ENCODE results near the gene HSD17B2.

Gene HSD17B2

DNA sequence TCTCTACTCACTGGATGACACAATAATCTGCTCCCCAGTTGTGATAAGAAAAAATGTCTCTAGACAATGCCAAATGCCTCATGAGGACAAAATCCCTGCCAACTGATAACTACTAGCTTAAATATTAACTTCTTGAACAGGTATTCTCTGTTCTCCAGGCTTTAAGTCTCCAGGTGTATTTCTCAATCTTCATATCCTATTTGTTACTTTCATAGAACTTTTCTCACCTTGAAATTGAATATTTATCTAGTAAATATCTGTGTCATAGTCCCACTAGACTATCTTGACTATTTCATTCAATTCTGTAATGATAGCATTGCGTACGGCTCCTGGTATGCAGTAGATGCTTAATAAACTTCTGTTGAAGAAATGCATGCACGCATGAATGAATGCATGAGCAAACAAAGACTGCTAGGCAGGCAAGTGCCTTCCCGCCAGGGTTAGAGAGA is 15.9 kb downstream of the HSD17B2 start:
- TF ChIP-seq, protein P1, sequence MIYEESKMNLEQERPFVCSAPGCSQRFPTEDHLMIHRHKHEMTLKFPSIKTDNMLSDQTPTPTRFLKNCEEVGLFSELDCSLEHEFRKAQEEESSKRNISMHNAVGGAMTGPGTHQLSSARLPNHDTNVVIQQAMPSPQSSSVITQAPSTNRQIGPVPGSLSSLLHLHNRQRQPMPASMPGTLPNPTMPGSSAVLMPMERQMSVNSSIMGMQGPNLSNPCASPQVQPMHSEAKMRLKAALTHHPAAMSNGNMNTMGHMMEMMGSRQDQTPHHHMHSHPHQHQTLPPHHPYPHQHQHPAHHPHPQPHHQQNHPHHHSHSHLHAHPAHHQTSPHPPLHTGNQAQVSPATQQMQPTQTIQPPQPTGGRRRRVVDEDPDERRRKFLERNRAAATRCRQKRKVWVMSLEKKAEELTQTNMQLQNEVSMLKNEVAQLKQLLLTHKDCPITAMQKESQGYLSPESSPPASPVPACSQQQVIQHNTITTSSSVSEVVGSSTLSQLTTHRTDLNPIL (CRISPR knock-in tag; IDR thresholded peaks at IDR 0.05; ENCODE audit: low read depth) = no peak
- TF ChIP-seq GLIS3 (CRISPR knock-in tag; IDR thresholded peaks at IDR 0.05) (no peak), BACH2 (CRISPR knock-in tag; IDR thresholded peaks at IDR 0.05; ENCODE audit: borderline replicate concordance) (no peak), PPARA (CRISPR knock-in tag; IDR thresholded peaks at IDR 0.05; ENCODE audit: borderline replicate concordance) (no peak), ZNF8 (CRISPR knock-in tag; IDR thresholded peaks at IDR 0.05) (no peak), ISL1 (CRISPR knock-in tag; IDR thresholded peaks at IDR 0.05) (no peak), ZFP3 (CRISPR knock-in tag; IDR thresholded peaks at IDR 0.05) (no peak), RARB (CRISPR knock-in tag; IDR thresholded peaks at IDR 0.05) (no peak), ZNF70 (CRISPR knock-in tag; IDR thresholded peaks at IDR 0.05) (no peak), ZNF565 (CRISPR knock-in tag; conservative IDR thresholded peaks at IDR 0.05; ENCODE audit: low read depth) (no peak), ARNTL (CRISPR knock-in tag; IDR thresholded peaks at IDR 0.05; ENCODE audit: borderline replicate concordance, low read depth) (no peak), OSR1 (CRISPR knock-in tag; IDR thresholded peaks at IDR 0.05) (no peak), CSDC2 (CRISPR knock-in tag; IDR thresholded peaks at IDR 0.05) (no peak), TSHZ2 (CRISPR knock-in tag; IDR thresholded peaks at IDR 0.05) (no peak), TCF4 (CRISPR knock-in tag; IDR thresholded peaks at IDR 0.05; ENCODE audit: borderline replicate concordance) (no peak)
- TF ChIP-seq, protein P2, sequence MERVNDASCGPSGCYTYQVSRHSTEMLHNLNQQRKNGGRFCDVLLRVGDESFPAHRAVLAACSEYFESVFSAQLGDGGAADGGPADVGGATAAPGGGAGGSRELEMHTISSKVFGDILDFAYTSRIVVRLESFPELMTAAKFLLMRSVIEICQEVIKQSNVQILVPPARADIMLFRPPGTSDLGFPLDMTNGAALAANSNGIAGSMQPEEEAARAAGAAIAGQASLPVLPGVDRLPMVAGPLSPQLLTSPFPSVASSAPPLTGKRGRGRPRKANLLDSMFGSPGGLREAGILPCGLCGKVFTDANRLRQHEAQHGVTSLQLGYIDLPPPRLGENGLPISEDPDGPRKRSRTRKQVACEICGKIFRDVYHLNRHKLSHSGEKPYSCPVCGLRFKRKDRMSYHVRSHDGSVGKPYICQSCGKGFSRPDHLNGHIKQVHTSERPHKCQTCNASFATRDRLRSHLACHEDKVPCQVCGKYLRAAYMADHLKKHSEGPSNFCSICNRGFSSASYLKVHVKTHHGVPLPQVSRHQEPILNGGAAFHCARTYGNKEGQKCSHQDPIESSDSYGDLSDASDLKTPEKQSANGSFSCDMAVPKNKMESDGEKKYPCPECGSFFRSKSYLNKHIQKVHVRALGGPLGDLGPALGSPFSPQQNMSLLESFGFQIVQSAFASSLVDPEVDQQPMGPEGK (CRISPR knock-in tag; IDR thresholded peaks at IDR 0.05; ENCODE audit: borderline replicate concordance) = no peak
- no peak for ATAC-seq

DNA sequence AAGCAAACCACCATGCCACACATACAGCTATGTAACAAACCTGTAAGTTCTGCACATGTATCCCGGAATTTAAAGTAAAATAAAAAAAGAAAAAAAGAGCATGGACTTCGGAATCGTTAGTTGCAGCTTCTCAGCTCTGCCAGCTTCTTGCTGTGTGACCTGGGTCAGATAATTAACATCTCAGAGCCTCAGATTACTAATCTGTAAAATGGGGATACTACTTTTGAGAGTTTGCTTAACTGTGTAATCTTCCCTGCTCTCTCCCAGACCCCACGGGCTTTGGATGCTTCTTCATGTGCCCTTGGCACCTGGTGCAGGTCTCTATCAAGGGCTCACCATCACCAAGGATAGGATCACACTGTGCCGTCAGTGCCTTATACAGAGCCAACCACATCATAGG is 16.6 kb downstream of the HSD17B2 start:
- no peak for ATAC-seq
- TF ChIP-seq, protein P3, sequence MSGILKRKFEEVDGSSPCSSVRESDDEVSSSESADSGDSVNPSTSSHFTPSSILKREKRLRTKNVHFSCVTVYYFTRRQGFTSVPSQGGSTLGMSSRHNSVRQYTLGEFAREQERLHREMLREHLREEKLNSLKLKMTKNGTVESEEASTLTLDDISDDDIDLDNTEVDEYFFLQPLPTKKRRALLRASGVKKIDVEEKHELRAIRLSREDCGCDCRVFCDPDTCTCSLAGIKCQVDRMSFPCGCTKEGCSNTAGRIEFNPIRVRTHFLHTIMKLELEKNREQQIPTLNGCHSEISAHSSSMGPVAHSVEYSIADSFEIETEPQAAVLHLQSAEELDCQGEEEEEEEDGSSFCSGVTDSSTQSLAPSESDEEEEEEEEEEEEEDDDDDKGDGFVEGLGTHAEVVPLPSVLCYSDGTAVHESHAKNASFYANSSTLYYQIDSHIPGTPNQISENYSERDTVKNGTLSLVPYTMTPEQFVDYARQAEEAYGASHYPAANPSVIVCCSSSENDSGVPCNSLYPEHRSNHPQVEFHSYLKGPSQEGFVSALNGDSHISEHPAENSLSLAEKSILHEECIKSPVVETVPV (CRISPR knock-in tag; IDR thresholded peaks at IDR 0.05) = no peak
- no peak for TF ChIP-seq SNAI2 (CRISPR knock-in tag; IDR thresholded peaks at IDR 0.05)
- no peak for TF ChIP-seq ZC3H10 (CRISPR knock-in tag; IDR thresholded peaks at IDR 0.05)
- TF ChIP-seq BACH2 (CRISPR knock-in tag; IDR thresholded peaks at IDR 0.05; ENCODE audit: borderline replicate concordance) = no peak
- TF ChIP-seq, protein P2 (CRISPR knock-in tag; IDR thresholded peaks at IDR 0.05; ENCODE audit: borderline replicate concordance) = no peak
- TF ChIP-seq OSR1 (CRISPR knock-in tag; IDR thresholded peaks at IDR 0.05) = no peak
- no peak for TF ChIP-seq ESRRG (CRISPR knock-in tag; IDR thresholded peaks at IDR 0.05)
- no peak for TF ChIP-seq POU6F1 (CRISPR knock-in tag; IDR thresholded peaks at IDR 0.05; ENCODE audit: borderline replicate concordance, low read depth)
- no peak for TF ChIP-seq RARB (CRISPR knock-in tag; IDR thresholded peaks at IDR 0.05)
- TF ChIP-seq, protein P1 (CRISPR knock-in tag; IDR thresholded peaks at IDR 0.05; ENCODE audit: low read depth) = no peak
- no peak for TF ChIP-seq TCF4 (CRISPR knock-in tag; IDR thresholded peaks at IDR 0.05; ENCODE audit: borderline replicate concordance)
- no peak for TF ChIP-seq ZFP3 (CRISPR knock-in tag; IDR thresholded peaks at IDR 0.05)
- TF ChIP-seq ZNF70 (CRISPR knock-in tag; IDR thresholded peaks at IDR 0.05) = no peak
- no peak for TF ChIP-seq ARNTL (CRISPR knock-in tag; IDR thresholded peaks at IDR 0.05; ENCODE audit: borderline replicate concordance, low read depth)
- no peak for TF ChIP-seq PPARA (CRISPR knock-in tag; IDR thresholded peaks at IDR 0.05; ENCODE audit: borderline replicate concordance)
- no peak for TF ChIP-seq CSDC2 (CRISPR knock-in tag; IDR thresholded peaks at IDR 0.05)
- no peak for TF ChIP-seq TSHZ2 (CRISPR knock-in tag; IDR thresholded peaks at IDR 0.05)
